ENCODE measurements around the gene PLAU.

PLAU gene

DNA sequence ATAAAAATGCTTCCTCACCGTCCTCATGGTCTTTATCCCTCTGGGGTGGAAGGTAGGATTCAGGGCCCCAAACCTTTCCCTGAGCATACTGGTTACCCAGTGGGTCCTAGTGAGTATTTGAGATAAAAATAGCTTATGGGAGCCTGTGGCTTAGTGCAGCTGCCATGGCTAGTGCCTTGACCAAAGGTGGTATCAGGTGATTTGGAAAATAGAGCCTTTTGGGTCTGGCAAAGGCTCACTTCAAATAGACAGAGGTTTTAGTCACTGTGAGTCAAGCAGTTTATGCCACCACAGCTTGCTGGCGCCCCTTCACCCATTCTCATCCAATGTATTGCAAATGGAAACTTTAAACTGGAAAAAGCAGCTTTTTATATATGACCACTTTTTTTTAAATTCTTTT is 30.4 kb downstream of the PLAU start:
- H3K79me2 ChIP-seq (ENCODE audit: insufficient read depth, low read length) = no peaks in the 10 kb centered on the region
- no peak overlapping the region for H2AFZ ChIP-seq (ENCODE audit: low read length)
- H3K9me3 ChIP-seq (ENCODE audit: low read length) = no peaks in the 10 kb centered on the region
- H3K36me3 ChIP-seq (ENCODE audit: insufficient read depth, low read length) = no peaks in the 10 kb centered on the region
- H4K20me1 ChIP-seq (ENCODE audit: insufficient read depth, low read length) = no peaks in the 10 kb centered on the region
- H3K4me3 ChIP-seq (ENCODE audit: low read depth, low read length, poor library complexity, severe bottlenecking) = no peak overlapping the region
- H3K9me2 ChIP-seq (ENCODE audit: low read depth, low read length) = no peaks in the 10 kb centered on the region
- H3K4me2 ChIP-seq (ENCODE audit: low read length) = no peak overlapping the region
- H3K27me3 ChIP-seq (ENCODE audit: insufficient read depth, low read length) = no peaks in the 10 kb centered on the region
- no peak overlapping the region for H3K27ac ChIP-seq (ENCODE audit: low read depth, low read length, poor library complexity, severe bottlenecking)
- no peaks in the 10 kb centered on the region for H3F3A ChIP-seq (ENCODE audit: insufficient read depth, low read length)
- H3K9ac ChIP-seq (ENCODE audit: low read length) = no peak overlapping the region; the same call in 1 of the 2 replicates
- TF ChIP-seq, protein P1, sequence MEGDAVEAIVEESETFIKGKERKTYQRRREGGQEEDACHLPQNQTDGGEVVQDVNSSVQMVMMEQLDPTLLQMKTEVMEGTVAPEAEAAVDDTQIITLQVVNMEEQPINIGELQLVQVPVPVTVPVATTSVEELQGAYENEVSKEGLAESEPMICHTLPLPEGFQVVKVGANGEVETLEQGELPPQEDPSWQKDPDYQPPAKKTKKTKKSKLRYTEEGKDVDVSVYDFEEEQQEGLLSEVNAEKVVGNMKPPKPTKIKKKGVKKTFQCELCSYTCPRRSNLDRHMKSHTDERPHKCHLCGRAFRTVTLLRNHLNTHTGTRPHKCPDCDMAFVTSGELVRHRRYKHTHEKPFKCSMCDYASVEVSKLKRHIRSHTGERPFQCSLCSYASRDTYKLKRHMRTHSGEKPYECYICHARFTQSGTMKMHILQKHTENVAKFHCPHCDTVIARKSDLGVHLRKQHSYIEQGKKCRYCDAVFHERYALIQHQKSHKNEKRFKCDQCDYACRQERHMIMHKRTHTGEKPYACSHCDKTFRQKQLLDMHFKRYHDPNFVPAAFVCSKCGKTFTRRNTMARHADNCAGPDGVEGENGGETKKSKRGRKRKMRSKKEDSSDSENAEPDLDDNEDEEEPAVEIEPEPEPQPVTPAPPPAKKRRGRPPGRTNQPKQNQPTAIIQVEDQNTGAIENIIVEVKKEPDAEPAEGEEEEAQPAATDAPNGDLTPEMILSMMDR (IDR thresholded peaks at IDR 0.05; ENCODE audit: low read length) = no peak
- no peak for TF ChIP-seq EZH2 (IDR thresholded peaks at IDR 0.05; ENCODE audit: borderline replicate concordance, low read length)
- no peaks in the 10 kb centered on the region for H3K4me1 ChIP-seq (ENCODE audit: insufficient read depth, low read length, severe bottlenecking)

DNA sequence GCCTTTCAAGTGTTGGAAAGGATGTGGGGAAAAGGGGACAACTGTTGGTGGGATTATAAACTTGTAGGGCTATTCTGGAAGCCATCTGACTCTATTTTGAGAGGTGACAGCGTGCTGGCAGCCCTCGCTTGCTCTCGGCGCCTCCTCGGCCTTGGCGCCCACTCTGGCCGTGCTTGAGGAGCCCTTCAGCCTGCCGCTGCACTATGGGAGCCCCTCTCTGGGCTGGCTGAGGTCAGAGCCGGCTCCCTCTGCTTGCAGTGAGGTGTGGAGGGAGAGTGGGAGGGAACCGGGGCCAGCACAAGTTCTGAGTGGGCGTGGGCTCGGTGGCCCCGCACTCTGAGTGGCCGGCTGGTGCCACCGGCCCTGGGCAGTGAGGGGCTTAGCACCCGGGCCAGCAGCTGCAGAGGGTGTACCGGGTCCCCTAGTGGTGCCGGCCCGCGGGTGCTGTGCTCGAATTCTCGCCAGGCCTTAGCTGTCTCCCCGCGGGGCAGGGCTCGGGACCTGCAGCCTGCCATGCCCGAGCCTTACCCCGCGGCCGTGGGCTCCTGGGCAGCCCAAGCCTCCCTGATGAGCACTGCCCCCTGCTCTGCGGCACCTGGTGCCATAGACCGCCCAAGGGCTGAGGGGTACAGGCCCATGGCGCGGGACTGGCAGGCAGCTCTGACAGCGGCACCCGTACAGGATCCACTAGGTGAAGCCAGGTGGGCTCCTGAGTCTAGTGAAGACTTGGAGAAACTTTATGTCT is 33.6 kb downstream of the PLAU start:
- Histone ChIP-seq H3K9me2 (ENCODE audit: low read depth, low read length) (no peaks in the 10 kb centered on the region), H4K20me1 (ENCODE audit: insufficient read depth, low read length) (no peaks in the 10 kb centered on the region), H3K4me2 (ENCODE audit: low read length) (no peak overlapping the region), H3K27me3 (ENCODE audit: insufficient read depth, low read length) (no peaks in the 10 kb centered on the region), H3K79me2 (ENCODE audit: insufficient read depth, low read length) (no peaks in the 10 kb centered on the region), H3K36me3 (ENCODE audit: insufficient read depth, low read length) (no peaks in the 10 kb centered on the region), H2AFZ (ENCODE audit: low read length) (no peak overlapping the region), H3K4me3 (ENCODE audit: low read depth, low read length, poor library complexity, severe bottlenecking) (no peak overlapping the region), H3F3A (ENCODE audit: insufficient read depth, low read length) (no peaks in the 10 kb centered on the region), H3K4me1 (ENCODE audit: insufficient read depth, low read length, severe bottlenecking) (no peaks in the 10 kb centered on the region), H3K9ac (ENCODE audit: low read length) (no peak overlapping the region), H3K9me3 (ENCODE audit: low read length) (no peaks in the 10 kb centered on the region), H3K27ac (ENCODE audit: low read depth, low read length, poor library complexity, severe bottlenecking) (no peak overlapping the region)
- no peak for TF ChIP-seq EZH2 (IDR thresholded peaks at IDR 0.05; ENCODE audit: borderline replicate concordance, low read length)
- TF ChIP-seq, protein P1 (IDR thresholded peaks at IDR 0.05; ENCODE audit: low read length) = no peak

DNA sequence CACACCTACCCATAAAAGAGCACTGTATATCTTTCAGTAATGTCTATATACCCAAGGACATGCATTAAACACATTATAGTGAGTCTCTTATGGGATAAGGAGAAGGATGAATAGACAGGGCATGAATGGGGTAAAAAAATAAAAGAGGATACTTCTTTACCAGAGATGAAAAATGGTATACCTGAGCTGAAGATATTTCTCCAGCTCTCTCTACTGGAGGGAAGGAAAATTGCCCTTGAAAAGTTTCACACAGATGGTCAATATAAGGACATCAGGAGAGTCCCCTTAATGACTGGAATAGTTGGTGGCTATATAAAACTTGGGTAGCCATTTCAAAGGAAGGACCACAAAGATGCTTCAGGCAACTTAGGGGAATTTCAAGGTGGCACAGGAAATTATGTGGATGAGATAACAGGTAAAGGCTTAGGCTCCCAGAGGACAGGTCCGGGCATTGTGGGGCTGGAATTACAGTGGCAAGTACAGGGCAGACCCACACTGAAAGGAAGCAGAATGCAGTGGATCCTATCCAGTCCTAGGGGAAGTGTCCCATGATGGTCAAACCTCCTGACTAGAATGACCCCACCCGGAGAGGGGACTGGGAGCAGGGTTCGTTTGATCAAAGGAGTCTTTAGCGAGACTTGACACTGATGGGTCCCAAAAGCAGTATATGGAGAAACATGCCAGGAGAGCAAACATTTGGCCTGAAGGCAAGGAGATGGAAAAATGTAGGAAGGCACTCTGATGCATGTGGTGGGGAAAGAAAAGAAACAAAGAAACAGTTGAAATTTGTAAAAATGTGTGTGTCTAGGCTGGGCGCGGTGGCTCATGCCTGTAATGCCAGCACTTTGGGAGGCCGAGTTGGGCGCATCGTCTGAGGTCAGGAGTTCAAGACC is 35.6 kb downstream of the PLAU start:
- Histone ChIP-seq H3K9ac (ENCODE audit: low read length) (no peak overlapping the region), H3K27ac (ENCODE audit: low read depth, low read length, poor library complexity, severe bottlenecking) (no peak overlapping the region), H3K36me3 (ENCODE audit: insufficient read depth, low read length) (no peaks in the 10 kb centered on the region), H3K9me2 (ENCODE audit: low read depth, low read length) (no peaks in the 10 kb centered on the region), H4K20me1 (ENCODE audit: insufficient read depth, low read length) (no peaks in the 10 kb centered on the region), H3K4me2 (ENCODE audit: low read length) (no peak overlapping the region), H2AFZ (ENCODE audit: low read length) (no peak overlapping the region), H3K27me3 (ENCODE audit: insufficient read depth, low read length) (no peaks in the 10 kb centered on the region), H3K79me2 (ENCODE audit: insufficient read depth, low read length) (no peaks in the 10 kb centered on the region), H3F3A (ENCODE audit: insufficient read depth, low read length) (no peaks in the 10 kb centered on the region), H3K4me3 (ENCODE audit: low read depth, low read length, poor library complexity, severe bottlenecking) (no peak overlapping the region), H3K4me1 (ENCODE audit: insufficient read depth, low read length, severe bottlenecking) (no peaks in the 10 kb centered on the region), H3K9me3 (ENCODE audit: low read length) (no peaks in the 10 kb centered on the region)
- TF ChIP-seq EZH2 (IDR thresholded peaks at IDR 0.05; ENCODE audit: borderline replicate concordance, low read length) = no peak
- TF ChIP-seq, protein P1 (IDR thresholded peaks at IDR 0.05; ENCODE audit: low read length) = no peak

Measured in OCI-LY1 (cell line).